Measurements from ENCODE around the gene IFNG-AS1. TPM values are rescaled to one million over a fixed set of nuclear protein-coding genes. Genes with fewer than 3 reads are reported as not detected.

Gene IFNG-AS1
- total and polyA plus RNA-seq, 2 experiments from 2014 or later, result not detected

- DNase-seq (ENCODE audit: low spot score), result no peak
- TF ChIP-seq EZH2phosphoT487 (IDR thresholded peaks at IDR 0.05; ENCODE audit: low read depth, severe bottlenecking, unreplicated experiment), result no peak
- no peak for TF ChIP-seq EZH2 (IDR thresholded peaks at IDR 0.05; ENCODE audit: borderline replicate concordance)
- TF ChIP-seq CTCF (IDR thresholded peaks at IDR 0.05; ENCODE audit: poor library complexity), result no peak
- no peaks in the 10 kb centered on the region for H3K9me2 ChIP-seq (replicated peaks; ENCODE audit: insufficient read depth)
- WGBS (ENCODE audit: low lambda C conversion rate, missing lambda C conversion rate), result 90% methylated on average over 2 of the region's 2 CpGs
- no peaks in the 10 kb centered on the region for H3K4me1 ChIP-seq (ENCODE audit: insufficient read depth)
- H3K27me3 ChIP-seq, result no peaks in the 10 kb centered on the region
- no peak overlapping the region for H3K4me2 ChIP-seq
- no peaks in the 10 kb centered on the region for H4K20me1 ChIP-seq (ENCODE audit: insufficient read depth, poor library complexity, severe bottlenecking)
- H3K36me3 ChIP-seq (replicated peaks; ENCODE audit: insufficient read depth, low read depth), result no peaks in the 10 kb centered on the region
- no peaks in the 10 kb centered on the region for H3K79me2 ChIP-seq
- H3K4me3 ChIP-seq, result no peak overlapping the region
- H3K27ac ChIP-seq, result no peak overlapping the region
- H3K9me3 ChIP-seq (ENCODE audit: low read depth), result no peaks in the 10 kb centered on the region
- H2AFZ ChIP-seq, result no peak overlapping the region
These were observed 67.1 kb downstream of the IFNG-AS1 start for GRCh38 chr12:68056300-68056699.

- no peaks in the 10 kb centered on the region for H3K9me3 ChIP-seq (ENCODE audit: low read depth)
- 90% methylated on average over 6 of the region's 6 CpGs for WGBS (ENCODE audit: low lambda C conversion rate, missing lambda C conversion rate)
These were observed 74.8 kb downstream of the IFNG-AS1 start for GRCh38 chr12:68063900-68064590.

GRCh38 chr12:68065163-68065562, 75.9 kb downstream of the IFNG-AS1 start:
- TF ChIP-seq EZH2 (IDR thresholded peaks at IDR 0.05; ENCODE audit: borderline replicate concordance) (no peak), EZH2phosphoT487 (IDR thresholded peaks at IDR 0.05; ENCODE audit: low read depth, severe bottlenecking, unreplicated experiment) (no peak), CTCF (IDR thresholded peaks at IDR 0.05; ENCODE audit: poor library complexity) (no peak)
- Histone ChIP-seq H3K79me2 (no peaks in the 10 kb centered on the region), H3K36me3 (replicated peaks; ENCODE audit: insufficient read depth, low read depth) (no peaks in the 10 kb centered on the region), H3K9me2 (replicated peaks; ENCODE audit: insufficient read depth) (no peaks in the 10 kb centered on the region), H3K27ac (no peak overlapping the region), H3K4me2 (no peak overlapping the region), H3K4me3 (no peak overlapping the region), H3K27me3 (no peaks in the 10 kb centered on the region), H4K20me1 (ENCODE audit: insufficient read depth, poor library complexity, severe bottlenecking) (no peaks in the 10 kb centered on the region), H3K9me3 (ENCODE audit: low read depth) (no peaks in the 10 kb centered on the region), H2AFZ (no peak overlapping the region), H3K4me1 (ENCODE audit: insufficient read depth) (no peaks in the 10 kb centered on the region)
- WGBS (ENCODE audit: low lambda C conversion rate, missing lambda C conversion rate), result 94% methylated on average over 1 of the region's 1 CpG
- no peak for DNase-seq (ENCODE audit: low spot score)

More at GRCh38 chr12:68063900-68064590, 74.8 kb downstream of the IFNG-AS1 start:
- H3K36me3 ChIP-seq (replicated peaks; ENCODE audit: insufficient read depth, low read depth), result no peaks in the 10 kb centered on the region
- H3K9me2 ChIP-seq (replicated peaks; ENCODE audit: insufficient read depth), result no peaks in the 10 kb centered on the region
- no peak for TF ChIP-seq CTCF (IDR thresholded peaks at IDR 0.05; ENCODE audit: poor library complexity)
- TF ChIP-seq EZH2 (IDR thresholded peaks at IDR 0.05; ENCODE audit: borderline replicate concordance), result no peak
- TF ChIP-seq EZH2phosphoT487 (IDR thresholded peaks at IDR 0.05; ENCODE audit: low read depth, severe bottlenecking, unreplicated experiment), result no peak
- H3K4me2 ChIP-seq, result no peak overlapping the region
- DNase-seq (ENCODE audit: low spot score), result no peak
- H3K4me1 ChIP-seq (ENCODE audit: insufficient read depth), result no peaks in the 10 kb centered on the region
- no peak overlapping the region for H3K27ac ChIP-seq
- H3K79me2 ChIP-seq, result no peaks in the 10 kb centered on the region
- H3K4me3 ChIP-seq, result no peak overlapping the region
- H4K20me1 ChIP-seq (ENCODE audit: insufficient read depth, poor library complexity, severe bottlenecking), result no peaks in the 10 kb centered on the region
- no peaks in the 10 kb centered on the region for H3K27me3 ChIP-seq
- H2AFZ ChIP-seq, result no peak overlapping the region

Data from hepatocyte (in vitro differentiated cells).